ENCODE data around the gene KRTAP10-11.
"Not testable (repeated sequence)": the region's sequence is repeated elsewhere in the genome, so short reads cannot be mapped to it uniquely, and the experiment has no call there.

The KRTAP10-11 gene

DNA sequence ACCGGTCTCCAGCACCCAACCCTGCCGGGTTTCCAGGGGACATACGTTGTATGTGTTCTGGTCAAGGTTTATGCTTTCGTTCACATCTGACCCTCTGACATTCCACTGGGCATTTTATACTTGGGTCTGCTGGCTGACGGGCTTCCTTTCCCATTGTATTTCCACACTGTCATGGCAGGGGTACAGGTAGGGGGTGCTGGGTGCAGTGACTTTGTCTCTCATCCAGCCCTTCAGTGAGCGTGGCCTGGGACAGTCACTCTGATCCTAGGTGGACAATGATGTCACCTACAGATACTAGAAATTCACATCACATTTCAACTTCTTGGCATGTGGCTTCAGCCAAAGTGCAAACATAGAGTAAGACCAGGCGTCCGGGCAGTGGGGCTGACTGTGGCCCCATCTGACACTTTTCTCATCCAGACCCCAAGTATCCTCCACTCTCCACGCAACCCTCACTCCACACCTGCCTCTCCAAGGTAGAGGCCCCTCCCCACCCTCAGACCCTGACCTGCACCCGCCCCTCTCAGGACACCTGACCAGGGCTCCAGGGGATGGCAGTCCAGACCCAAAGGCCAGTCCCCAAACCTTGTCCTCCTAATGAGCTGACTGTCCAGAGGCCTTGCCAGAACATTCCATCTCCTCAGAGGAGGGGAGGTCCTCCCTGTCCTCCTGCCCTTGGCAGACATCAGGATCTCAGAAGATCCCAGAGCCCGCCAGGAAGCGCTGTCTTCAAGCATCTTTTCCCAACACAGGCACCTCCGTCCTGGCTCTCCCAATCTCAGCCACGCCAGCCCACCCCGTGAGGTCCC is 9.8 kb upstream of the KRTAP10-11 start:
- H3K4me3 ChIP-seq (ENCODE audit: low read length), result no peak overlapping the region
- TF ChIP-seq CTCF (conservative IDR thresholded peaks at IDR 0.05; ENCODE audit: low read length), result no peak
- DNase-seq (ENCODE audit: low read depth), result no peak

GRCh38 chr21:44637018-44637850 is 9.0 kb upstream of the KRTAP10-11 start, which contains the start of gene KRTAP10-10:
TSS of gene KRTAP10-10 (plus strand) at chr21:44637356. CDS start at chr21:44637418, 62 bp downstream.
- no peak for TF ChIP-seq CTCF (conservative IDR thresholded peaks at IDR 0.05; ENCODE audit: low read length)
- no peak within 1 kb of the TSS for H3K4me3 ChIP-seq (ENCODE audit: low read length)
- DNase-seq (ENCODE audit: low read depth), result no peak

- H3K4me3 ChIP-seq (ENCODE audit: low read length); DNase-seq (ENCODE audit: low read depth): not testable (repeated sequence)
Observed at GRCh38 chr21:44637851-44638348, 8.3 kb upstream of the KRTAP10-11 start.

- not testable (repeated sequence) for H3K4me3 ChIP-seq (ENCODE audit: low read length); DNase-seq (ENCODE audit: low read depth)
Observed at GRCh38 chr21:44638506-44639330, 7.5 kb upstream of the KRTAP10-11 start.

- no peak for DNase-seq (ENCODE audit: low read depth)
- H3K4me3 ChIP-seq (ENCODE audit: low read length), result no peak overlapping the region
- TF ChIP-seq CTCF (conservative IDR thresholded peaks at IDR 0.05; ENCODE audit: low read length), result no peak
Observed at GRCh38 chr21:44639331-44639655, 6.9 kb upstream of the KRTAP10-11 start.

DNA sequence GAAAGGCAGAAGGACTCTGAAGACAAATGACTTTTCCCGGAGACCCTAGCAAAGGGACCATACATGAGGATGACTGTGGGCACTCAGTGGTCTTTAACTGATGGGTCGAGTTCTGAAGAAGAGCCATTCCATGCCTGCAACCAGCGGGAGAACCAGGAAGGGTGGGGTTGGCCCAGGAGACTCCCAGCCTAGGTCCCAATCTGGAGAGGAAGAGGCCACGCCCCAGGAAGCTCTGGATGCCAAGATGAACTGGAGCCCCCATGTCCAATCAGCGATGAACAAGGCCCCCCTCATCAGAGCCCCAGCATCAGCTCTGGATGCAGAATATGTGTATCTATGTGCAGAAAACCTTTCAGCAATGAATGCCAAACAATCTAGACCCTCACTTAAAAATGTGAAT is 5.5 kb upstream of the KRTAP10-11 start:
- DNase-seq (ENCODE audit: low read depth), result no peak
- no peak for TF ChIP-seq CTCF (conservative IDR thresholded peaks at IDR 0.05; ENCODE audit: low read length)
- H3K4me3 ChIP-seq (ENCODE audit: low read length), result no peak overlapping the region

DNA sequence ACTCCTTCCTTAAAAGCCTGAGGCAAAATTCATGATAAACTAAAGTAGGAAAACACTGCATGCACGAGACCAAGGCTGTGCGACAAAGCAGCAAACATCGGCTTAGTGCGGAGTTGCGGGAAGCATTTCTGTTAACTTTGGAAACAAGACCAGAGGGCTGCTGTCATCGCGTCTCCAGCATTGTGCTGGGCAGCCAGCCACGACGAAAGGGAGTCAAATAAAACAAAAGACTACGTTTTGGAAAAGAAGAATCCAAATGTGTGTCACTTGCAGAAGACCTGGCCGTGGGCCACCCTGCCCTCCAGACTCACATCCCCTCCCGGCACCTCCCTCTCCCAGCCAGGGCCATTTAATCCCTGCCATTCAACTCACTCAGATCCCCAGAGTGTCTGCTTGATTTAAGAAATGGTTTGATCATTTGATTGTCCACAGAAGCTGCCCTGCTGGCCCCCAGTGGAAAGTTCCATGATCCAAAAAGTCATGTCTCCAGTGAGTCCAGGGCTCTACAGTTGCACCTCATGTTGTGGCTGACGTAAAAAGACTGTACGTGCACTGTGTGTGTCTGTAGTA is 2.4 kb upstream of the KRTAP10-11 start:
- TF ChIP-seq CTCF (conservative IDR thresholded peaks at IDR 0.05; ENCODE audit: low read length), result no peak
- no peak overlapping the region for H3K4me3 ChIP-seq (ENCODE audit: low read length)
- no peak for DNase-seq (ENCODE audit: low read depth)

All from AG10803 (cell line).